ENCODE measurements around the gene MME. TPM values are rescaled to one million over a fixed set of nuclear protein-coding genes. Genes with fewer than 3 reads are reported as not detected.

MME gene
- total and polyA plus RNA-seq, 8 donors, result 9.1 to 43.6 (median 26.5) TPM

- DNase-seq, result no peak
- Histone ChIP-seq H3K27me3 (no peaks in the 10 kb centered on the region), H3K27ac (no peak overlapping the region), H3K4me3 (no peak overlapping the region), H3K36me3 (no peaks in the 10 kb centered on the region), H3K9me3 (no peaks in the 10 kb centered on the region), H3K4me1 (no peaks in the 10 kb centered on the region)
- no peak for TF ChIP-seq CTCF (IDR thresholded peaks at IDR 0.05)
- no peak for ATAC-seq
- intact Hi-C loops (cut with DNase I), result no loop called here
Measured at GRCh38 chr3:155192957-155193746, 113.0 kb downstream of the MME start.

GRCh38 chr3:155193868-155194267, 113.7 kb downstream of the MME start:
- Histone ChIP-seq H3K27me3 (no peaks in the 10 kb centered on the region), H3K27ac (no peak overlapping the region), H3K4me1 (no peaks in the 10 kb centered on the region), H3K9me3 (no peaks in the 10 kb centered on the region), H3K36me3 (no peaks in the 10 kb centered on the region), H3K4me3 (no peak overlapping the region)
- DNase-seq, result no peak
- intact Hi-C loops (cut with DNase I), result no loop called here
- no peak for ATAC-seq
- no peak for TF ChIP-seq CTCF (IDR thresholded peaks at IDR 0.05)

- no peak for ATAC-seq
- Histone ChIP-seq H3K4me1 (no peaks in the 10 kb centered on the region), H3K36me3 (no peaks in the 10 kb centered on the region), H3K27ac (no peak overlapping the region), H3K9me3 (no peaks in the 10 kb centered on the region), H3K27me3 (no peaks in the 10 kb centered on the region), H3K4me3 (no peak overlapping the region)
- no peak for DNase-seq
- intact Hi-C loops (cut with DNase I), result no loop called here
- no peak for TF ChIP-seq CTCF (IDR thresholded peaks at IDR 0.05)
Measured at GRCh38 chr3:155194973-155195957, 115.1 kb downstream of the MME start.

- Histone ChIP-seq H3K9me3 (no peaks in the 10 kb centered on the region), H3K4me3 (no peak overlapping the region), H3K36me3 (no peaks in the 10 kb centered on the region), H3K27ac (no peak overlapping the region), H3K4me1 (no peaks in the 10 kb centered on the region), H3K27me3 (no peaks in the 10 kb centered on the region)
- ATAC-seq, result no peak
- DNase-seq, result no peak
- TF ChIP-seq CTCF (IDR thresholded peaks at IDR 0.05), result no peak
- intact Hi-C loops (cut with DNase I), result no loop called here
Measured at GRCh38 chr3:155196131-155197021, 116.3 kb downstream of the MME start.
